Cardiac septum (tissue), 1 donor: ENCODE data around the gene ANXA2. TPM values are rescaled to one million over a fixed set of nuclear protein-coding genes. Genes with fewer than 3 reads are reported as not detected.
"Not testable (repeated sequence)": the region's sequence is repeated elsewhere in the genome, so short reads cannot be mapped to it uniquely, and the experiment has no call there.

Experiments used
- DNase-seq: peaks from one replicate; pipeline ENCODE4 v3.0.0-alpha.2; 2020; ENCODE audit warnings: low spot score
- intact Hi-C: fragments of 100-400 bp; cut with DNase I; formaldehyde crosslinking; loops from one replicate; pipeline ENCODE4 v1.14.0; 2022
- total RNA-seq: library from RNA; stranded (reverse); fragmentation: NEBNext Ultra II Directional; extraction: Animal tissue kit (Norgen Biotek cat#: 25700); gene quantifications from one replicate; pipeline ENCODE4 v1.2.1, GENCODE V29; 2021
- donor health status: DM: no; HTN: no; CAD: no.

The ANXA2 gene
- total RNA-seq, 1 donor from 2014 or later: 177 TPM

DNA sequence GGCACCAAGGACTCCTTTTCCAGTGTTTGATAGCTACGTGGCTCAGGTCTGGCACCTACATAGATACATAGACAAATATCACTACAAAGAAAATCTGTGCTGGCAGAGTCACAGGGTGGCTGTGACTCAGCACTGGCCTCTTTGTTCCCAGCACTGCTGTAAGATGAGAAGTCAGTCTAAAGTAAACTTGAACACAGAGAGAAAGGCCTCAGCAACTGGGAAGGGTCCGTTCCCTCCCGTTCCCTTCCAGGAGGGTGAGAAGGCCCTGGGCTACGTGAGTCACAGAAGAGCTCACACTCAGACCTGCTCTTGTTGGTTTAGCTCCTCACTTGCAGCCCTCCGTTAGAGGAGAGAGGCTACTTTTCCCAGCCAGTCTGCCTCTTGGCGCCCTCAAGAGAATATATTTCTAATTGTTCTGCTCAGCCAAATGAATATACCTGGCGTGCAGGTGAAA is 23.1 kb downstream of the ANXA2 start:
- intact Hi-C loops: loop anchor here (5.0 kb wide), 1 partner anchor 53 kb away; no protein-coding TSS in a partner anchor
- no peak for DNase-seq

GRCh38 chr15:60374209-60374608 is 23.6 kb downstream of the ANXA2 start:
- intact Hi-C loops: loop anchor here (5.0 kb wide), 1 partner anchor 53 kb away; no protein-coding TSS in a partner anchor
- DNase-seq: no peak

GRCh38 chr15:60373745-60374144 is 24.0 kb downstream of the ANXA2 start:
- no peak for DNase-seq
- intact Hi-C loops: loop anchor here (5.0 kb wide), 1 partner anchor 54 kb away; no protein-coding TSS in a partner anchor

DNA sequence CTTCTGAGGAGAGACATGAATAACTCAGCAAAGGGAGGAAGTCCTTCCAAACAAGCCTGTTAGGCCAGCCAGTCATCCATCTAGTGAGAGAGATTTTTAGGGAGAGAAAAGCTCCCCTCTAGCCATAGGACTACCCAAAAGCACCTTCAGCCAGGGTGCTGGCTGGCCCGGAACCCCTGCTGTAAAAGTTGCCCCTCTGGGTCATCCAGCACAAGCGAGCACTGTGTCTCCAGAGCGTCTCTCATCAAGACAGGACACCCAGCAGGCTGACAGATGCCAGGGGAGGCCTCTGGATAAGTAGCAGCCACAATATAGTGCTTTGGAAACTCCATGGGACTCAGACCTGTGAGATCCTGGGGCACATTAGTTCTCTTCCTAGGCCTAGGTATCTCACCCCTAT is 24.5 kb downstream of the ANXA2 start:
- no peak for DNase-seq
- intact Hi-C loops: loop anchor here (5.0 kb wide), 1 partner anchor 54 kb away; no protein-coding TSS in a partner anchor

- intact Hi-C loops: loop anchor here (5.0 kb wide), 1 partner anchor 55 kb away; no protein-coding TSS in a partner anchor
- no peak for DNase-seq
Measured at GRCh38 chr15:60372756-60373155, 25.0 kb downstream of the ANXA2 start.

DNA sequence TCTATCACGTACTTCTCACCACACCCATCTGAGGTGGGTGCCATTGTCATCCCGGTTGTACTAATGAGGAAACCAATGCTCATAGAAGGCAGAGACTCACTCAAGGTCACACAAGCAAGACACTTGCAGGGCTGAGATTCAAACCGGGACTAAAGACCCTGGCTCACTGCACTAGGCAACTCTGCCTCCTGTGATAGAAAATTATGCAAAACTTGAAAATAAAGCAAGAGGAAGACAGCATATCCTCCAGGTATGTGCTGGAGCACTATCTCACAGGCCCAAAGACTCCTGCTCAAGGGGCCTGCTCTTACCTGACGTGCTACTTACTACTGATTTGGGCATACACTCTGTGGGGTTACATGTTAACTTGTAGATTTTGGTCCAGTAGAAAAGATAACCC is 25.6 kb downstream of the ANXA2 start:
- intact Hi-C loops: loop anchor here (5.0 kb wide), 1 partner anchor 55 kb away; no protein-coding TSS in a partner anchor
- DNase-seq: no peak

- peak; percentile 79 for DNase-seq
- intact Hi-C loops: loop anchor here (2.0 to 5.0 kb wide), 2 partner anchors 25 to 56 kb away; partner anchors contain the start of gene ANXA2
Measured at GRCh38 chr15:60371175-60372051, 26.4 kb downstream of the ANXA2 start.

DNA sequence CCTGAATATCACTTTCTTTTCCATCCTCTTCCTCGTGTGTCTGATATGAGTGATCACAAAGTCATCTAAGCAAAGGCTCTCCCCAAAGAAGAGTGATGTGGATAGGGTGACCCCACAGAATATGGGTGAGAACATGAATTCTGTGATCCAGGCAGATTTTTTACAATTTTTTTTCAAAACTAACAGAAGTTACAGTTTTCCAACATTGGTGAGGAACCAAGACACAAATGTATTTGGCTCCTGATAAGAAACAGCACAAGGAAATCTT is 27.0 kb downstream of the ANXA2 start:
- intact Hi-C loops: loop anchor here (2.0 to 5.0 kb wide), 2 partner anchors 26 to 56 kb away; partner anchors contain the start of gene ANXA2
- no peak for DNase-seq

GRCh38 chr15:60370105-60370868 is 27.5 kb downstream of the ANXA2 start:
- no peak for DNase-seq
- intact Hi-C loops: loop anchor here (2.0 to 5.0 kb wide), 2 partner anchors 27 to 57 kb away; partner anchors contain the start of gene ANXA2

GRCh38 chr15:60369696-60370095 is 28.1 kb downstream of the ANXA2 start:
- no peak for DNase-seq
- intact Hi-C loops: loop anchor here (2.0 to 5.0 kb wide), 2 partner anchors 27 to 58 kb away; partner anchors contain the start of gene ANXA2

DNA sequence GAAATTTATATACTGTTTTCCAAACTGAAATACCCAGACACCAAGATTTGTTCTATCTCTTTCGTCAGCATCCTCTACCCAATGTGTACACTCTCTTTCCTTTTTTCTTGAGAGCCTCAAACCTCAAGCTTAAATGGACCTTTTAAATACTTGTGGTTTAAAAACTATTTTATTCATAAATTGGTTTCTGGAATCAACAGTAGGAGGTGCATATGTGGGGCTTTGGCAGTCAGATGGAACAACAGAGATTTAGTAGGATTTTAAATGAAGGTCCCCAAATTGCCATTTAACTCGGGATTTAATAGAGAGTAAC is 33.2 kb downstream of the ANXA2 start:
- DNase-seq: no peak
- intact Hi-C loops: no loop called here

- DNase-seq: no peak
- intact Hi-C loops: loop anchor here (2.0 kb wide), 1 partner anchor 33 kb away; the partner anchor contains the start of gene ANXA2
Measured at GRCh38 chr15:60363903-60364611, 33.7 kb downstream of the ANXA2 start.

- no peak for DNase-seq
- intact Hi-C loops: loop anchor here (2.0 kb wide), 1 partner anchor 34 kb away; the partner anchor contains the start of gene ANXA2
Measured at GRCh38 chr15:60363087-60363549, 34.7 kb downstream of the ANXA2 start.

- intact Hi-C loops: loop anchor here (2.0 kb wide), 1 partner anchor 34 kb away; the partner anchor contains the start of gene ANXA2
- no peak for DNase-seq
Measured at GRCh38 chr15:60362321-60363086, 35.3 kb downstream of the ANXA2 start.

DNA sequence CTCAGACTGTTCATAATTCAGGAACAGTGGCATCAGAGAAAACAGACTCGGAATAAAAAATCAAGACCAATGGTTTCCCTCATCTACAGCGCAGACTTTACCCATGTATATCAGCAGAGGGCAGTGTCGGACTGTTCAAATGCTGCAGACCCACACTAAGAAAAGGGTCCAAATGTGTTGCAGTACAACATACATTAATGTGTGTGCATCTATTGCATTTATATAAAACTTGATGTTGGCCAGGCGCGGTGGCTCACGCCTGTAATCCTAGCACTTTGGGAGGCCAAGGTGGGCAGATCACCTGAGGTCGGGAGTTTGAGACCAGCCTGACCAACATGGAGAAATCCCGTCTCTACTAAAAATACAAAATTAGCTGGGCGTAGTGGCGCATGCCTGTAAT is 38.0 kb downstream of the ANXA2 start:
- DNase-seq: not testable (repeated sequence)
- intact Hi-C loops: loop anchor here (2.0 kb wide), 1 partner anchor 85 kb away; no protein-coding TSS in a partner anchor

DNA sequence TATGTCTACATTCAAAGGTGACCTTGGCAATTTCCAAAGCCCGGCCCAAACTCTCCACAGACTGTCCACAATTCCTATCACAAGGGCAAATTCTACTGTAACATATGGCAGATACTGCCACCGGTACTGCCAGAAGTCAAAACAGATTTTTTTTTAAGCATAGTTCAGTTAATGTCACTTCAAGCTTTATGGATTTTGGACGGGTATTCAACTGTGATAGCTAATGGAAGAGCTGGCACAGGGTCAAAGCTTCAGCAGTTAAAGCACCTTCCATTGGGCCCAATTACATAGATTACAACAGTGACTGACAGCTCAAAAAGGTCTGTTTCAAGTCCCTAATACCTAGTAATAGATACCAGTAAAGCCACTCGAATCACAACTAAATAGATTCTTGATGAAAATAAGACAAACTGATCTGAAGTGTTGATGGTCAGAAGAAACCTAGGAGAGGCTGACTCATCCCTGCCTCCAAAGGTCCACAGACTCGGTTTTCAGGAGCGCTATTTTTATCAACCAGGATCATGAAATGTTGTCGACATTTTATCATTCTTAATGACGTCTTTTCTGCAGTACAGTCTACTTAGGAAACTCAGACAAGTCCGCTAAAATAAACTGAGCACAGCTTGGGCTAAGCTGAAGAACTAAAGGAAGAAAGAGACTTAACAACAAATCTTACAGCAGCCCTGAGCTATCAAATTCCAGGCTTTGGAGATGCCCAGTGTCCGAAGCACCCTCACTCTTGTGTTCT is 38.7 kb downstream of the ANXA2 start:
- no peak for DNase-seq
- intact Hi-C loops: loop anchor here (2.0 kb wide), 1 partner anchor 86 kb away; no protein-coding TSS in a partner anchor

GRCh38 chr15:60356832-60357231 is 41.0 kb downstream of the ANXA2 start:
- DNase-seq: no peak
- intact Hi-C loops: no loop called here
